Ammon's horn (tissue), 1 donor: ENCODE data around the gene NRAP.

Experiments used
- DNase-seq: peaks from one replicate; pipeline ENCODE4 v3.0.0-alpha.2; 2016; ENCODE audit warnings: low spot score

Gene NRAP, protein sequence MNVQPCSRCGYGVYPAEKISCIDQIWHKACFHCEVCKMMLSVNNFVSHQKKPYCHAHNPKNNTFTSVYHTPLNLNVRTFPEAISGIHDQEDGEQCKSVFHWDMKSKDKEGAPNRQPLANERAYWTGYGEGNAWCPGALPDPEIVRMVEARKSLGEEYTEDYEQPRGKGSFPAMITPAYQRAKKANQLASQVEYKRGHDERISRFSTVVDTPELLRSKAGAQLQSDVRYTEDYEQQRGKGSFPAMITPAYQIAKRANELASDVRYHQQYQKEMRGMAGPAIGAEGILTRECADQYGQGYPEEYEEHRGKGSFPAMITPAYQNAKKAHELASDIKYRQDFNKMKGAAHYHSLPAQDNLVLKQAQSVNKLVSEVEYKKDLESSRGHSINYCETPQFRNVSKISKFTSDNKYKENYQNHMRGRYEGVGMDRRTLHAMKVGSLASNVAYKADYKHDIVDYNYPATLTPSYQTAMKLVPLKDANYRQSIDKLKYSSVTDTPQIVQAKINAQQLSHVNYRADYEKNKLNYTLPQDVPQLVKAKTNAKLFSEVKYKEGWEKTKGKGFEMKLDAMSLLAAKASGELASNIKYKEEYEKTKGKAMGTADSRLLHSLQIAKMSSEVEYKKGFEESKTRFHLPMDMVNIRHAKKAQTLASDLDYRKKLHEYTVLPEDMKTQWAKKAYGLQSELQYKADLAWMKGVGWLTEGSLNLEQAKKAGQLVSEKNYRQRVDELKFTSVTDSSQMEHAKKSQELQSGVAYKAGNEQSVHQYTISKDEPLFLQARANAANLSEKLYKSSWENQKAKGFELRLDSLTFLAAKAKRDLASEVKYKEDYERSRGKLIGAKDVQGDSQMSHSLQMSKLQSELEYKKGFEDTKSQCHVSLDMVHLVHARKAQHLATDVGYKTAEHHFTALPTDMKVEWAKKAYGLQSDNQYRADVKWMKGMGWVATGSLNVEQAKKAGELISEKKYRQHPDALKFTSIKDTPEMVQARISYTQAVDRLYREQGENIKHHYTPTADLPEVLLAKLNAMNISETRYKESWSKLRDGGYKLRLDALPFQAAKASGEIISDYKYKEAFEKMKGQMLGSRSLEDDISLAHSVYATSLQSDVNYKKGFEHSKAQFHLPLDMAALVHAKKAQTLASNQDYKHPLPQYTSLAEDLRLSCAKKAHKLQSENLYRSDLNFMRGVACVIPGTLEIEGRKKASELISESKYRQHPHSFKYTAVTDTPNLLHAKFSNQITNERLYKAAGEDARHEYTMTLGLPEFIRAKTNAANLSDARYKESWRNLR (N-terminal part only)

DNA sequence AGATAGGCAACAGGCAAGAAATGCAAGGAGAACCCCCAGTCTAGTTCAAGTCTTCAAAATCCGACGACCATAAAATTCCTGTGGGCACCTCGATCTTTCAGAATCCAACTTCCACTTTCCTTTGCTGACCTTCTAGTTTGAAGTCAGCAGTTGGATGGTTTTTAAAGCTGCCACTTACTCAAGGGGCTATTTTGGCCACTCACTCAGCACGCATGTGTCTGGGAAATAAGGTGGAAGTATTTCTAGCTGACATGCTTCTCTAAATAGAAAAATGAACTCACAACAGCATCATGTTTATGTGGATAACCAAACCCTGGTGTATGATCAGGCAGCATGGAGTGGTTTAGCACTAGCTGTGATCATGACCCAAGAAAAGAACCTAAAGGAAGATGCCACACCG is at the start of gene NRAP:
NRAP (minus strand) TSS at position 134 of the 400 bp plus-strand sequence. CDS start 159 bp downstream, outside the sequence.
- DNase-seq = no peak

DNA sequence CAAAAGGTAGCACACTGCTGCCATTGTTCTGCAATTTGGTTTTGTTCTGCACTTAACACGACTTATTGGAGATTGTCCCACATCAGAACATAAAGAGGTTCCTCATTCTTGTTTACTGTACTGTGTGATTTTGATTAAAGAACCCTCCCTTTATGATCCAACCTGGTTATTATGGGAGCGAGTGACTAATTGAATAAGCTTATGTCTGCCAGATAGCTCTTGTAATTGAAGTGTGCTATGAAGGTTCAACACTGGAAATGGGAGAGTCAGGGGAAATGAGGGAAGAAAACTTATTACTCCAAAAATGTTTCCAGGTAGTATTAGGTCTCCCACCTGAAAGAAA is 49.8 kb upstream of the NRAP start:
- no peak for DNase-seq

DNA sequence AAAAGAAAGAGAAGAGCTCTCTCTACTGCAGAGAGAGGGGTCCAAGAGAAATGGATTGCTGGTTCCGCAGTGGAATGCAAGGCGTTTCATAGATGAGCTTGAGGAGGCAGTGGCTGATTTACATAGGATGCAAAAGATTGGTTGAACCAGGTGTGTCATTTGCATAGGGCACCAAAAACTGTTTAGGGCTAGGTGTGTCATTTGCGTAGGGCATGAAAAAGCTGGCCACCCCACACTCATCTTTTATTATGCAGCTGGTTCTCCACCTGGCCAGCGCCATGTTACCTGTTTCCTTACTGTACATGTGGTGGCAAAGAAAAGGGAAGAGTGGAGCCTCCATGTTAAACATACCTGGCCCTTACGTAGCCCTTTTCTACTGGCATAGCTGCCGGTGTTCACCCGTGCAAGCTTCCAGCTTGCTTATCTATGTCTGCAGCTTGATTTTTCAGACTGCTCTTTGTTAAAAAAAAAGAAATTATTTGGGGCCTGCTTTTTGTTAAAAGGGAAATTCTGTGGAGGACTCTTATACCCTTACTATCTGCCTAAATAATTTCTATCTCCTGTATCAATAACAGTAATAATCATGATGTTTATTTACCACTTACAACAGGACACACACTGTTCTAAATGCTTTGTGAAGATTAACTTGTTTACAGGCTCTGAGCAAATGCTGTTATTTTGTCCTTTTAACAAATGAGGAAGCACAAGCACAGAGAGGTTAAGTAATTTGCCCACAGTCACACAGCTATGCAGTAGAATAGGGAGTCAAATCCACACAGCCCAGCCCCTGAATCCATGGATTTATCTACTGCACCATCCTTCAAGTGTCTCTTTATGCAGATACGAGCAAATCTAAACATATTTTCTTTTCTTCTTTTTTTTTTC is 49.2 kb upstream of the NRAP start:
- no peak for DNase-seq

DNA sequence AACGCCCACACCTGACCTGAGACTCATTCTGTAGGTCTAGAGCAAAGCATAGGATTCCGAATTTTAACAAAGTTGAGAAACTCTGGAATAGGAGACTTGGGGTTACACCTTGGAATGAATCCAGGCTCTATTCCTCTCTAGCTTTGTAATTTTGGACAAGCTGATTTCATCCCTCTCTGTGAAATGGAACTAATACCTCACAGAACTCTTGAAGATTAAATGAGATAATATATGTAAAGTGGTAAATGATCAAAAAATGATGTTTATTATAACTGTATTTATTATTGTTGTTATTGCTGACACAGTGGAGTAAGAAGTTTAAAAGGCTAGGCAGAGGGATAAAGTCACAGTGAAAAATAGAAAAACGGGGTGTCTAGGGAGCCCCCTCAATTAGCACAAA is 48.2 kb upstream of the NRAP start:
- no peak for DNase-seq

DNA sequence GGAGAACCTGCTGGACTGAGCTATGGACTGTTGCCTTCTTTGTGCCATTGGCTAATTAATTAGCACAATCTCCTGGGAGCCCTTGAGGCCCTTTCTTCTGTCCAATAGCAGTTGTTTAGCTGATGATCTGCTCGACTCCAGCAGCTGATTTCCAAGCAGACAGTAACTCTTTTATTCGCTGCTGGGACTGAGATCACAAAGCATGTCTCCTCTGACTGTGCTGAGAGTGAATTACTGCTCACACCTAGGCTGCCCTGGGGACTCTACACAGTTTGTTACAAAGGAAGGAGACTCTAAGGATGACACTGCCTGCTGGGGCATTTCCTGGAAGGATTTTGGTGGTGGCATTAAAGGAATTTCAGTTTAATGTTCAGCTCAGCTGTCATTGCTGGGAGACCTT is 47.3 kb upstream of the NRAP start:
- peak; percentile 25 for DNase-seq

DNA sequence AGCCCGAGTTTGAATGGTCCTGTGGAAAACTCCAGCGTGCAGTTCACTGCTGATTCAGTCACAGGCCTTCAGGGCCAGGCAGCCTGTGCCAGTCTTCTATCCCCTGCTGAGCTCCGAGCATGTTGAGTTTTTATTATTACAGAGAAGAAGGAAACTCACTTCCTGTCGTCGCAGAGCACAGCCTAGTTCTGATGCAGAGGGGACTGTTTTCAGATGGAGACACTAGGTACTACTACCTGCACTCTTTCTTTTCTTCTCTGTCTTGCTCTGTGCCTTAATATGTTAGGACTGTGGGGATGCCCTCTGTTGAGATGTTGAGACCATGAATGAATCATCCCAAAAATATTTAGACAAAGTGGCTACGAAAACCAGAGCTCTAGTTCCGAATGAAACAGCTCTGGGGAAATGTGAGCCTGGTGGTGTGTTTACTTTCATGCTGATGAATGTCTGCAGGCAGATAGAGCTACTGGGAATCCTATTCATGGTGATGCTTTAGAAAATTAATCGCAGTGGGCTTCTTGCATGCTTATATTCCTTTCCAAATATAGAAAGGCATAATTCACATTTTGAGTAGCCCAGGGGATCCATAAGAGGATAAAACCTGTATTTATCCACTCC is 45.5 kb upstream of the NRAP start:
- DNase-seq = peak; percentile 38

DNA sequence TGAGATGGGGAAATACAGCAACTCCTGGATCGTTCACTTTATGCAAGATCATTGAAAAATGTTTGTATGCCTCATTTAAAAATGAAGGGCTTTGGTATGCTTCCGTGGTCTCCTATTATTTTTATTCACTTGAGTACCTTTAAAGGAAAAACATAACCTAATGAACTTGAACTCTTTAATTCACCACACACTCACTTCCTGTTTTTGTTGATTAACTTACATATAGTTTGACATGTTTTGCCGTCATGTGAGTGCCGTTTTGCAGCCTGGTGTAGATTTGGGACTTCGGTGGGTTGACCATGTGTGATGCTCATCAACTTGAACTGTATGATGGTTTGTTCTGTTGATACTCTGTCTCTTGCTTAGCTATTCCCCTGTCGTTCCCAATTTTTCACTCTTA is 44.8 kb upstream of the NRAP start:
- DNase-seq = no peak

DNA sequence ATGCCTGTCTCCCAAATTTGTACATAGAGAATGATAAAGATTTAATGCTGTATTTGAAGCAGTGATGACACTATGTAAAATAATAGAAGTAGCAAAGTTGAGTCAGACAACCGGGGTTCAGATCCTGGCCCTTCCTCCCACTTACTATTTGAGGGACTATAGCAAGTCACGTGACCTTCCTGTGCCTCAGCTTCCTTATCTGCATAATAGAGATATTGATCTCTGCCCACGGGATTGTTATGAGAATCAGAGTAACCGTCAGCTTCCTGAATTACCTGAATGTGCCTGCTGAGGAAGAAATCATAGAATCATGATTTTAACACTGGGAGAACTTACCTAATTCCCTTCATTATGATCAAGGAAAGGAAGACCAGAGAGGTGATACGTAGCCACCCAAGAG is 42.8 kb upstream of the NRAP start:
- DNase-seq = no peak

DNA sequence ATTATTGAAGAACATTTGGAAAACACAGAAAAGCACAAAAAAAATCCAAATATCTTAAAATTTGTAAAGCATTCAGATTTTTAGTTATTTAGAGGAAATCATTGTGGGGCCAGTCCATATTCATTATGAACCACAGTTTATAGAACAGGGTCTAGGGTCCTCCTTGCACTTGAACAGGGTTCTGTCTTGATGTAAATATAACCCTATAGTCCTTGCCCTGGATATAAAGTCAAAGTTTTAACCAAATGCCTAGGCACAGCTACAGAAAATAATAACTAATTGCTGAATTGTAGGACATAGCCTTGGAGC is 41.5 kb upstream of the NRAP start:
- no peak for DNase-seq

DNA sequence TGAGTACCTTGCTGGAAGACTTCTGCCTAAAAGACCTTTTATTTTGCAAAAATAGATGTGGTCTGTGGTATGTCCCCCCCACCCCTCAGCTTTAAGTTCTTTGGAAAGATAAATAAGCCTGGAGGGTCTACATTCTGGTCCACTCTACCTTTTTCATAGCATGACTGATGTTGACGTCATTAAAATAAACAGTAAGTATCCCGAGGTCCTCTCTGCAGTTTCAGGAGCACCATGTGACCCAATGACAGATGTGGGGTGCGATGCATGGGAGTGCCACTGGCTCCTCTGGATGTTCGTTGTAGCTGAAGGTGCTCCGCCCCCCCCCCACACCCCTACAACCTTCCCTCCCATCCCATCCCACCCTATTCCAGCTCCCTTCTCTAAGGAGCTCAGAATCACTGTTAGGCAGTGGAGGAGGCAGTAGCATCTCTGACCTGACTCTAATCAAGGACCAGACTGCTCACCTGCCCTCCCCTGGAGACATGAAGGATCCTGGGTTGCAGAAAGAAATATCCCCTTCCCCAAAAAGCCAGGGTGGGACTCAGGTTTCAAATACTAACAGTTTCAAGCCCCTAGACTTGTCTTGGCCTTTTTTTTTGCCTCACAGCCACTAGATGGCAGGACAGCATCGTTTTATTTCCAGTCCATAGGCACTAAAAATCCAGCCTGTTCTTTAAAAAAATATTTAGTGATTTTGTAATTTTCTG is 40.9 kb upstream of the NRAP start:
- peak; percentile 78 for DNase-seq

DNA sequence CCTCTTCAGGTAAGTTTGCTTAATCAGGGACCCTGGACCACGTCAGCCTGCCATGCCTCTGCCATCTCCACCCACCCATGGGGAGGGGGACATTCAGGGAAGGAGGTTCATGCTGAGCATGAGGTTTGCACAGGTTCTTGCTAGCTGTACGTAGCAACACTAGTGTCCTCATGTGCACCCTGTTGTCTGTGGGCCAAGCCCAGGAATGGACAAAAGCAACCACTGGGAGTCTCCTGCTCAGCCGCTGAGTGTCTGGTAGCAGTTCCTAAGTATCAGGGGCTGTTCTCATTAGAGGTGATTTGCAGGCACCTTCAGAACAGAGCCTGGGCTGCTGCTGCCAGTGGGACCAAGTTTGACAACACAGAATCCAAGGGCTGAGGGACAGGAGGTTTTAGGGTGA is 33.8 kb upstream of the NRAP start:
- no peak for DNase-seq

DNA sequence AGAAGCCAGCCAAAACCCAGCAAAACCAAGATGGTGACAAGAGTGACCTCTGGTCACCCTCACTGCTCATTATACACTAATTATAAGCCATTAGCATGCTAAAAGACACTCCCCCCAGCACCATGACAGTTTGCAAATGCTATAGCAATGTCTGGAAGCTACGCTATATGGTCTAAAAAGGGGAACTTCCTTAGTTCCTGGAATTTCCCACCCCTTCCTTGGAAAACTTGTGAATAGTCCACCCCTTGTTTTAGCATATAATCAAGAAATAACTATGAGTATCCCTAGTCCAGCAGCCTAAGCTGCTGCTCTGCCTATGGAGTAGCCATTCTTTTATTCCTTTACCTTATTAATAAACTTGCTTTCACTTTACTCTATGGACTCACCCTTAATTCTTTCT is 31.9 kb upstream of the NRAP start:
- DNase-seq = no peak

DNA sequence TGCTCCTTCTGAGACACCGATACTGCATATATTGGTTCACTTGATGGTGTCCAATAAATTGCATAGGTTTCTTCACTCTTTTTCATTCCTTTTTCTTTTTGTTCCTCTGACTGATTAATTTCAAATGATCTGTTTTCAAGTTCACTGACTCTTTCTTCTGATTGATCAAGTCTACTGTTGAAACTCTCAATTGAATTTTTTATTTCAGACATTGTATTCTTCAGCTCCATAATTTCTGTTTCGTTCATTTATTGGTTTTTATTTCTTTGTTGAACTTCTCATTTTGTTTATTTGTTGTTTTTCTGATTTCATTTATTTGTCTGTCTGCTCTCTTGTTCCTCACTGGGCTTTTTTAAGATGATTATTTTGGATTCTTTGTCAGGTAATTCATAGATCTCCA is 29.5 kb upstream of the NRAP start:
- DNase-seq = no peak

DNA sequence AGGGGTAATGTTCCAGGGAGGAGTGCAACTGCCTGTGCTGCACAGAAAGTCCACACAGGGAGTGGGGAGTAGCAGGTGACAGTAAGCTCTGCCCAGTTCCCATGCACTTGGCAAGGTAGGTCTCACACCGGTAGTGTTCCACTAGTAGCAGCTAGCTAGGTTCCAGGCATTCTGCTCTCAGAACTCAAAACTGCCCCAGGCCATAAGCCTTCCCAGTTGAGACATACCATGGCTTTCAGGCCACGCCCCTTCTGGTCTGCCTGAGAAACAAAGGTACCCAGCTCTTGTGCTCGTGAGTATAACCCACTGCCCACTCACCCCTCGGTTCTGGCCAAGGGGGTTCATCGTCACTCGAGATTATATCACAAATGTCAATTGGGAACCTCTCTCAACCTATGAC is 28.4 kb upstream of the NRAP start:
- DNase-seq = no peak

DNA sequence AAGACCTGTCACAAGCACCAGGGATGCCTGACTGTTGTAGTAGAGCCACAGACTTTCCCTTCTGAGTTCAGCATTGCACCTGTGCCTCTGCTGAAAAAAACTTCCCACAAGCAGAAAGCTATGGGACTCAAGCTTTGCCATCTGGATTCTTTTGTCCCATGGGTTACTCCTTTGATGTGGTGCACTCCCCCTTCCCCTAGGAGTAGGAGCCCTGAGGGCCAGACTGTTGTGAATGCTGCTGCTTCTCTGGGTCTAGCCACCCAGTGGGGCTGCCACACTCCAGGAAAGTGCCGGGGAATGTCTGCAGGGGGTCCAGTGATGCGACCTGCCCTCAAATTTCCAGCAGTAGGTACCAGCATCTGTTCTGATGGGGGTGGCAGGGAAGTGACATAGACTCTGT is 27.5 kb upstream of the NRAP start:
- DNase-seq = no peak

DNA sequence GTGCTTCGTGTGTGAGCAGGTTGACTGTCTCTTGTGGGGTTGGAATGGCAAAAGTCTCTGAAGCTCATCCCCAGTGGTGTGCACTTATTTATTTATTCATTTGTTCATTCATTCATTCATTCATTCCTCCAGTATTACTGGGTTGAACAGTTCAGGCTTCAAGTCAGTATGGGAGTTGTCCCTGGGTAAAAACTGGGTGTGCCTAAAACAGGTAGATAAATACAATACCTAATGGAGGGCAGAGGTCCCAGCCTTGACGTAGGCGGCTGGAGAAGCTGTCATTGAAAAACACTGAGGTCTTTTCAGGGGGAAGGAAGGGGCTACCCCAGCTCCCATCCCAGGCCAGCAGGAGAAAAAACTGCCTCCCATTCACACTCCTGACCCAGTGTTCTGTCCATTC is 26.9 kb upstream of the NRAP start:
- DNase-seq = no peak

DNA sequence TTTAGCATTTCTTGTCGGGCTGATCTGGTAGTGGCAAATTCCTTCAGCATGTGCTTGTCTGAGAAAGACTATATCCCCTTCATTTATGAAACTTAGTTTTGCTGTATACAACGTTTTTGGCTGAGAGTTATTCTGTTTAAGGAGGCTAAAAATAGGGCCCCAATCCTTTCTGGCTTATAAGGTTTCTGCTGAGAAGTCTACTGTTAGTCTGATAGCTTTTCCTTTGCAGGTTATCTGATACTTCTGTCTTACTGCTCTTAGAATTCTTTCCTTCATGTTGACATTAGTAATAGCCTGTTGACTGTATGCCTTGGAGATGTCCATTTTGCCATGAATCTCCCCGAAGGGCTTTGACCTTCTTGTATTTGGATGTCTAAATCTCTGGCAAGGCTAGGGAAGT is 25.7 kb upstream of the NRAP start:
- DNase-seq = no peak

DNA sequence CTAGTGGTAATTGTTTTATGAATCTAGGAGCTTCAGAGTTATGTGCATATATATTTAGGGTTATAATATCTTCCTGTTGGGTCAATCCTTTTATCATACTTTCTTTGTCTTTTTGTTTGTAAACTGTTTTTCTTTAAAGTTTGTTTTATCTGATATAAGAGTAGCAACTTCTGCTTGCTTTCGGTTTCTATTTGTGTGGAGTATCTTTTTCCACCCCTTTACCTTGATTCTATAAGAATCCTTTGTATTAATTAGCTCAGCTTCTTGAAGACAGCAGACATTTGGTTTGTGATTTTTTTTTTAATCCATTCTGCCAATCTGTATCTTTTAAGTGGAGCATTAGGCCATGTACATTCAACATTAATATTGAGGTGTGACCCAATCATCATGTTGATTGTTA is 25.2 kb upstream of the NRAP start:
- no peak for DNase-seq

DNA sequence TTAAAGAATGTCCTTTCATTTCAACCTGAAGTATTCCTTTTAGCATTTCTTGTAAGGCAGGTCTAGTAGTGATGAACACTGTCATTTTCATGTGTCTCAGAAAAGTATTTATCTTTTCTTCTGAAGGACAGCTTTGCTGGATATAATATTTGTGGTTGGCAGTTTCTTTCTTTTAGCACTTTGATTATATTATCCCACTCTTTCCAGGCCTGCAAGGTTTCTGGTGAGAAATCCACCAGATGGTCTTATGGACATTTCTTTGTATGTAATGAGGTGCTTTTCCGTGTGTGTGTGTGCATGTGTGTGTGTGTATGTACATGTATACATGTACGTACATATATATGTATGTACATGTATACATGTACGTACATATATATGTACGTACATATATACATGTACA is 23.2 kb upstream of the NRAP start:
- no peak for DNase-seq

DNA sequence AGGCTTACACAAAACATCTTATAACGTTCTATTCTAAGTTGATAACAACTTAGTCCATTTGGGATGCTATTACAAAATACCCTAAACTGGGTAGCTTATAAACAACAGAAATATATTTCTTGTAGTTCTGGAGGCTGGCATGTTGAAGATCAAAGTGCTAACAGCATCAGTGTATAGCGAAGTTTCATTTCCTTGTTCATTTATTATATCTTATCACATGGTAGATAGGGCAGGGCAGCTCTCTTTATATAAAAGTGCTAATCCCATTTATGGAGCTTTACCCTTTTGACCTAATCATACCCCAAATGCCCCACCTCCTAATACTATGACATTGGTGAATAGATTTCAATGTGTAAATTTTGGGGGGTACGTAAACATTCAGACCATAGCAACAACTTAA is 22.2 kb upstream of the NRAP start:
- DNase-seq = no peak

DNA sequence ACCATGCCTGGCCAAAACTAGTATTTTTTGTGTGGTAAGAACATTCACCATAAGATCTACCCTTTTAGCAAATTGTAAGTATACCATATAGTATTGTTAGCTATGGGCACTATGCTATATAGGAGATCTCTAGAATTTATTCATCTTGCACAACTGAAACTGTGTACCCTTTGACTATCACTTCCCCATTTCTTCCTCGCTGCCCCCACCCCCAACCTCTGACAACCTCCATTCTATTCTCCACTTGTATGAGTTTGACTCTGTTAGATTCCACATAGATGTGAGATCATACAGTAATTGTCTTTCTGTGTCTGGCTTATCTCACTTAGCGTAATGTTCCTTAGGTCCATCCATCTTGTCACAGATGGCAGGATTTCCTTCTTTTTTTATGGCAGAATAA is 19.5 kb upstream of the NRAP start:
- DNase-seq = no peak
